HEK293T (cell line): ENCODE measurements around the gene IFITM1.

Source experiments
- ARNT ChIP-seq: fragments of 450-650 bp; IDR thresholded peaks from 2 replicates; pipeline ENCODE4 v1.6.1; 2017; ENCODE audit warnings: mild to moderate bottlenecking
- BHLHE40 ChIP-seq: fragments of 450-650 bp; IDR thresholded peaks from 2 replicates; pipeline ENCODE4 v1.6.1; 2016; ENCODE audit warnings: mild to moderate bottlenecking, moderate library complexity, borderline replicate concordance
- CTBP1 ChIP-seq: fragments of 450-650 bp; IDR thresholded peaks from 2 replicates; pipeline ENCODE4 v1.6.1; 2016; ENCODE audit warnings: borderline replicate concordance
- ELF4 ChIP-seq: fragments of 450-650 bp; IDR thresholded peaks from 2 replicates; pipeline ENCODE4 v1.6.1; 2017; ENCODE audit warnings: antibody characterized with exemption
- FOXA1 ChIP-seq: fragments of 450-650 bp; IDR thresholded peaks from 2 replicates; pipeline ENCODE4 v1.6.1; 2016; ENCODE audit warnings: mild to moderate bottlenecking
- FOXK2 ChIP-seq: fragments of 450-650 bp; IDR thresholded peaks from 2 replicates; pipeline ENCODE4 v1.6.1; 2016; ENCODE audit warnings: mild to moderate bottlenecking
- FOXM1 ChIP-seq: fragments of 450-650 bp; IDR thresholded peaks from 2 replicates; pipeline ENCODE4 v1.6.1; 2017; ENCODE audit warnings: mild to moderate bottlenecking, borderline replicate concordance
- HDGF ChIP-seq: fragments of 450-650 bp; IDR thresholded peaks from 2 replicates; pipeline ENCODE4 v1.6.1; 2017; ENCODE audit warnings: antibody characterized with exemption, borderline replicate concordance
- L3MBTL2 ChIP-seq: fragments of 450-650 bp; conservative IDR thresholded peaks from 2 replicates; pipeline ENCODE4 v1.6.1; 2016; ENCODE audit warnings: mild to moderate bottlenecking
- NFRKB ChIP-seq: fragments of 450-650 bp; IDR thresholded peaks from 2 replicates; pipeline ENCODE4 v1.6.1; 2016; ENCODE audit warnings: mild to moderate bottlenecking, moderate library complexity
- PKNOX1 ChIP-seq: fragments of 450-650 bp; IDR thresholded peaks from 2 replicates; pipeline ENCODE4 v1.6.1; 2016
- SP1 ChIP-seq: fragments of 450-650 bp; IDR thresholded peaks from 2 replicates; pipeline ENCODE4 v1.6.1; 2017
- TARDBP ChIP-seq: fragments of 450-650 bp; IDR thresholded peaks from 2 replicates; pipeline ENCODE4 v1.6.1; 2016

GRCh38 chr11:306645-307371 is 7.0 kb upstream of the IFITM1 start:
- TF ChIP-seq FOXM1 (no peak), FOXA1 (no peak), FOXK2 (no peak), SP1 (no peak), ARNT (no peak), HDGF (no peak), BHLHE40 (no peak), NFRKB (no peak), PKNOX1 (no peak), TARDBP (no peak), L3MBTL2 (no peak), CTBP1 (no peak), ELF4 (no peak)
